HG03342 (cell line): ENCODE measurements around the gene NUCKS1.
A peak's percentile ranks its signal among the peaks of the same experiment; 100 is the strongest.
"Not testable (repeated sequence)": the region's sequence is repeated elsewhere in the genome, so short reads cannot be mapped to it uniquely, and the experiment has no call there.

Experiments used
- ATAC-seq: cut with Tn5 transposase; IDR thresholded peaks from one replicate; pipeline ENCODE4 v1.9.1; 2021; ENCODE audit warnings: mild to moderate bottlenecking, moderate library complexity; ENCODE audit not compliant: unreplicated experiment

Gene NUCKS1

GRCh38 chr1:205735218-205735617 is 14.8 kb downstream of the NUCKS1 start:
- ATAC-seq = no peak

GRCh38 chr1:205733438-205734175 is 16.4 kb downstream of the NUCKS1 start:
- ATAC-seq = no peak

GRCh38 chr1:205729945-205730610 is 19.9 kb downstream of the NUCKS1 start:
- no peak for ATAC-seq

GRCh38 chr1:205726619-205727125 is 23.3 kb downstream of the NUCKS1 start:
- no peak for ATAC-seq

GRCh38 chr1:205725514-205725913 is 24.5 kb downstream of the NUCKS1 start:
- ATAC-seq = no peak

- ATAC-seq = not testable (repeated sequence)
Observed at GRCh38 chr1:205720740-205721139, 29.2 kb downstream of the NUCKS1 start.

GRCh38 chr1:205719762-205720161 is 30.2 kb downstream of the NUCKS1 start:
- no peak for ATAC-seq

GRCh38 chr1:205719015-205719414 is 31.0 kb downstream of the NUCKS1 start:
- ATAC-seq = no peak

GRCh38 chr1:205716371-205717132 is 33.4 kb downstream of the NUCKS1 start:
- no peak for ATAC-seq

- ATAC-seq = no peak
Observed at GRCh38 chr1:205715628-205716027, 34.4 kb downstream of the NUCKS1 start.

GRCh38 chr1:205714906-205715246 is 35.1 kb downstream of the NUCKS1 start:
- ATAC-seq = no peak

- ATAC-seq = no peak
Observed at GRCh38 chr1:205714190-205714905, 35.6 kb downstream of the NUCKS1 start.

GRCh38 chr1:205711105-205712048 is 38.6 kb downstream of the NUCKS1 start:
- ATAC-seq = peak; percentile 66

GRCh38 chr1:205710201-205711062 is 39.5 kb downstream of the NUCKS1 start:
- ATAC-seq = no peak

GRCh38 chr1:205709640-205710039 is 40.3 kb downstream of the NUCKS1 start:
- ATAC-seq = no peak

- ATAC-seq = no peak
Observed at GRCh38 chr1:205709059-205709398, 41.0 kb downstream of the NUCKS1 start.

GRCh38 chr1:205706601-205707502 is 43.1 kb downstream of the NUCKS1 start:
- ATAC-seq = no peak

GRCh38 chr1:205704903-205705302 is 45.1 kb downstream of the NUCKS1 start:
- no peak for ATAC-seq
